Measurements from ENCODE around the gene SMARCA1.

SMARCA1 gene

DNA sequence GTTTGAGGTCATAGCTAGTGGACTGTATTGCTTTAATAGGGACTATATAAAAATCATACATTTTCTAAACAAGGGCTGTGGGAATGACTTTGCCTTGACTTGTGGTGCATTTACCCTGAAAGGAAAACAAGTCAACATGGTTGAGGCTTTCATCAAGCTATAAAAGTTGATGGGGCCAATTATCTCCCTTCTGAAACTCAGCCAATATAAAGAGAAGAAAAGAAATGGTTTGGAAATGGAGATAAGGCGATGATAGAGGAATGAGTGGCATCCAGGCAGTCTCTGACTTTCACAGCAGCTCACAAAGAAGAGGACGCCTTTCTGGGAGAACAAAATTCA lies 118.7 kb downstream of the SMARCA1 start:
- H3K27ac ChIP-seq: no peak overlapping the region
- CTCF ChIA-PET: no interaction called here
- TF ChIP-seq, protein P1, sequence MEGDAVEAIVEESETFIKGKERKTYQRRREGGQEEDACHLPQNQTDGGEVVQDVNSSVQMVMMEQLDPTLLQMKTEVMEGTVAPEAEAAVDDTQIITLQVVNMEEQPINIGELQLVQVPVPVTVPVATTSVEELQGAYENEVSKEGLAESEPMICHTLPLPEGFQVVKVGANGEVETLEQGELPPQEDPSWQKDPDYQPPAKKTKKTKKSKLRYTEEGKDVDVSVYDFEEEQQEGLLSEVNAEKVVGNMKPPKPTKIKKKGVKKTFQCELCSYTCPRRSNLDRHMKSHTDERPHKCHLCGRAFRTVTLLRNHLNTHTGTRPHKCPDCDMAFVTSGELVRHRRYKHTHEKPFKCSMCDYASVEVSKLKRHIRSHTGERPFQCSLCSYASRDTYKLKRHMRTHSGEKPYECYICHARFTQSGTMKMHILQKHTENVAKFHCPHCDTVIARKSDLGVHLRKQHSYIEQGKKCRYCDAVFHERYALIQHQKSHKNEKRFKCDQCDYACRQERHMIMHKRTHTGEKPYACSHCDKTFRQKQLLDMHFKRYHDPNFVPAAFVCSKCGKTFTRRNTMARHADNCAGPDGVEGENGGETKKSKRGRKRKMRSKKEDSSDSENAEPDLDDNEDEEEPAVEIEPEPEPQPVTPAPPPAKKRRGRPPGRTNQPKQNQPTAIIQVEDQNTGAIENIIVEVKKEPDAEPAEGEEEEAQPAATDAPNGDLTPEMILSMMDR (conservative IDR thresholded peaks at IDR 0.05; ENCODE audit: low read depth): no peak
- POLR2A ChIA-PET (ENCODE audit: low non-redundant PET): no interaction called here
- DNase-seq (ENCODE audit: low spot score): no peak

DNA sequence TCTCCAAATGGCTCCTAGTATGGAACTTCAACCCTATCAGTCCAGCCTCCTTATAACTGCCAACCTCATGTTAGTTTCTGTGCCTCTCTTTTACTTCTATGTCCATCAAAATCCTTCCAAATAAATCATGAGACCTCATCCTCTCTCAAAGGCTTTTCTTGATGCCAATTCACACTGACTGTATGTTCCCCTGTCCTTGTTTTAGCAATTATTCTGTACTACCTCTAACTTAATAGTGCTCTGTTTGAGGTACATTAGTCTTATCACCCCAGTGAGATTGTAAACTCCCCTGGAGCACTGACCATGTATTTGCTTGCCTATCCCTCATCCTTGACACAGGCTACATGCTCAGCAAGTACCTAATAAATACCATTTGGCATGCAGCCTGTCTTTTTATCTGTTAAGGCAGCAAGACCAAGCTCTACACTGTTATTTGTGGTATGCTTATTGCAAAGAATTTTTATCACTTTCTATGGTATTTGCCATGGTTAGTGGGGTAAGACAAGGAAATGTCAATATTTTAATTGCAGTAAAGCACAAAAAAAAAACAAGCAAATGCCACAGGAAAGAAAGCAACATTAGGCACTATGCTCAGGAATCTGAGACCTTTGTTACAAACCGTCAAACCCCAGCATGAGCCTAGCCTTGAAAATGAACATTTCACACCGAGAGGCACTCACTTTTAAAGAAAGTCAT lies 119.2 kb downstream of the SMARCA1 start:
- no peak overlapping the region for H3K27ac ChIP-seq
- DNase-seq (ENCODE audit: low spot score): no peak
- TF ChIP-seq, protein P1 (conservative IDR thresholded peaks at IDR 0.05; ENCODE audit: low read depth): no peak
- POLR2A ChIA-PET (ENCODE audit: low non-redundant PET): no interaction called here
- CTCF ChIA-PET: no interaction called here
